Measurements from ENCODE around the gene DENND1C.
"Not testable (repeated sequence)": the region's sequence is repeated elsewhere in the genome, so short reads cannot be mapped to it uniquely, and the experiment has no call there.

The DENND1C gene

DNA sequence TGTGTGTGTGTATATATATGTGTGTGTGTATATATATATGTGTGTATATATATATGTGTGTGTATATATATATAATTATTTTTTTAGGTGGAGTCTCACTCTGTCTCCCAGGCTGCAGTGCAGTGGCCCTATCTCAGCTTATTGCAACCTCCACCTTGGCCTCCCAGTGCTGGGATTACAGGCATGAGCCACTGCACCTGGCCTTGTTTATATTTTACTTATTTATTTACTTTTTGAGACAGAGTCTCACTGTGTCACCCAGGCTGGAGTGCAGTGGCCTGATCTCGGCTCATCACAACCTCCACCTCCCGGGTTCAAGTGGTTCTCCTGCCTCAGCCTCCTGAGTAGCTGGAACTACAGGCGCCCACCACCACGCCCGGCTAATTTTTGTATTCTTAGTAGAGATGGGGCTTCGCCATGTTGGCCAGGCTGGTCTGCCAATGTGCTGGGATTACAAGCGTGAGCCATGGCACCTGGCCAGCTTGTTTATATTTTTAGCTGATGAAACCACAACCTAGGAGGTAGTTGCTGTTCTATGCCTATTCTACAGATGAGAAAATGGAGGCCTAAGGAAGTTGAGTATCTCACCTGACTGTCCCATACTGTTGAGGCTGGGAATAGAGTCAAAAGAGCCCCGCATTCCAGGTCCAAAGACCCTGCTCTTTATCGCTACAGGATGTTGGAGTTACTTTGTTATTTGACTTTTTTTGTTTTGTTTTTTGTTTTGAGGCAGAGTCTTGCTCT, 26.6 kb upstream of the DENND1C start:
- DNase-seq = not testable (repeated sequence)

DNA sequence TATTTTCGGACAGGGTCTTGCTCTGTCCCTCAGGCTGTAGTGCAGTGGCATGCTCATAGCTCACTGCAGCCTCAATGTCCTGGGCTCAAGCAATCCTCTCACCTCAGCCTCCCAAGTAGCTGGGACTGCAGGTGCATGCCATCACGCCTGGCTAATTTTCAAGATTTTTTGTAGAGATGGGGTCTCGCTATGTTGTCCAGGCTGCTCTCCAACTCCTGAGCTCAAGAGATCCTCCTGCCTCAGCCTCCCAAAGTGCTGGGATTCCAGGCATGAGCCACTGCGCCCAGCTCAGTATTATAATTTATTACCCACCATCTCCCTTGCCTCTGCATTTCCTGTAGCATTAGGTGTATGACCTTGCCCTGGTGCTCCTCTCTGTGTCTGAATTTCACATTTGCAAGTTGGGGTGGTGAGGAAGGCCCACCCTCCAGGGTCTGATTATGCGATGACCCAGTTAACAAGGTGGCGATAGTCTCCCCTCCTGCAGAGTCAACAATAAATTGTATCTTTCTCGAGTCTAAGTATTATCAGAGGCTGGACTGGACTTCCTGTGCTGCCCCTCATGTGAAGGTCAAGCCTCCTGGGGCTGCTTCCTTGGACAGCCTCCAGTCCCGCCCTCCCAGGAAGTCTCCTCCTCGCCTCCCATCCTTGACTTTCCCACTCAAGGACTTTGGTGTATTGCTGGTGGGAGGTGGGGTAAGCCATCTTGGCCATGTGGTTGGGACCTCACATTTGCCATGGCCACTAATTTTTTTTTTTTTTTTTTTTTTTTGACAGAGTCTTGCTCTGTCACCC, 22.0 kb upstream of the DENND1C start:
- DNase-seq = no peak

DNA sequence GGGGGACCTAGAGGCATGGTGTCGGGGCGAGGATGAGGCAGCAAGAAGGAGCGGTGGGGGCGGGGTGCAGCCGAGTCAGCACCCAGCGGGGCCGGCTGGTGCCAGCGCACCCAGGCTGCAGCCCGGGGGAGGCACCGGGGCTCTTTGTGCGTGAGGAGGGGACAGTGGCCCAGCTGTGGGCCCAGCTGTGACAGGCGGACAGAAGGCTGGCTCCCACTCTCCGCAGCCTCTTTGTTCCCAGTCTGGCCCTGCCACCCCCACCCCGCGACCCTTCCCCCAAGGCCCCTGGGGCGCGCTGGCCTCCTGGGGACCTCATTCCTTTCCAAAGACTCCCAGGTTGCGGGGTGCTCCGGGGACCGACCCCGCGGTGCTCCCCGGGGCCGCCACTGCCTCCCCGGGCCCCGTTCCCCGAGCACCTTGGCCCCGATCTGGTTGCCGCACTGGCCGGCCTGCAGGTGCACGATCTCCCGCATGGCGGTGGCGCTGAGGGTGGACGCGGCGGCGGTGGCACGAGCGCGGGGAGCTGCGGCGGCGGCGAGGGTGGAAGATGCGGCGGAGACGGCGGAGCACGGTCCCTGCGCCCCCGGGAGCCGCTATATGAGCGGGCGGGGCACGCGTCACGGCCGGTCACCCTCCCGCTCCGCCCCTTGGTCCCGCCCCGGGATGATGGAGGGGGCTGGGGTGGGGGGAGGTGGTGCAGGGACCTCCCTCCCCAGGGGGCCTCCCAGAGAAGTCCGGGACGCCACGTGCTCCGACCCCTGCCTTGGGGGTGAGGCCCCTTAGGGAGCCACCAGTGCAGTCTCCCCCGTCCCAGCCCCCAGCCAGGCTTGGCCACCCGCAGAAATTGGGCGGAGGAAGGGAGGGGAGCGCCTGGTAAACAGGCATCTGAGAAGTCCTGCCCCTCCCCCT, 20.4 kb upstream of the DENND1C start, which contains the start of gene TUBB4A:
Gene TUBB4A, minus strand, starts transcription at position 570 of the 909 bp plus-strand sequence. Its CDS starts 97 bp downstream, at position 473.
- peak; percentile 52 to 62 for DNase-seq

DNA sequence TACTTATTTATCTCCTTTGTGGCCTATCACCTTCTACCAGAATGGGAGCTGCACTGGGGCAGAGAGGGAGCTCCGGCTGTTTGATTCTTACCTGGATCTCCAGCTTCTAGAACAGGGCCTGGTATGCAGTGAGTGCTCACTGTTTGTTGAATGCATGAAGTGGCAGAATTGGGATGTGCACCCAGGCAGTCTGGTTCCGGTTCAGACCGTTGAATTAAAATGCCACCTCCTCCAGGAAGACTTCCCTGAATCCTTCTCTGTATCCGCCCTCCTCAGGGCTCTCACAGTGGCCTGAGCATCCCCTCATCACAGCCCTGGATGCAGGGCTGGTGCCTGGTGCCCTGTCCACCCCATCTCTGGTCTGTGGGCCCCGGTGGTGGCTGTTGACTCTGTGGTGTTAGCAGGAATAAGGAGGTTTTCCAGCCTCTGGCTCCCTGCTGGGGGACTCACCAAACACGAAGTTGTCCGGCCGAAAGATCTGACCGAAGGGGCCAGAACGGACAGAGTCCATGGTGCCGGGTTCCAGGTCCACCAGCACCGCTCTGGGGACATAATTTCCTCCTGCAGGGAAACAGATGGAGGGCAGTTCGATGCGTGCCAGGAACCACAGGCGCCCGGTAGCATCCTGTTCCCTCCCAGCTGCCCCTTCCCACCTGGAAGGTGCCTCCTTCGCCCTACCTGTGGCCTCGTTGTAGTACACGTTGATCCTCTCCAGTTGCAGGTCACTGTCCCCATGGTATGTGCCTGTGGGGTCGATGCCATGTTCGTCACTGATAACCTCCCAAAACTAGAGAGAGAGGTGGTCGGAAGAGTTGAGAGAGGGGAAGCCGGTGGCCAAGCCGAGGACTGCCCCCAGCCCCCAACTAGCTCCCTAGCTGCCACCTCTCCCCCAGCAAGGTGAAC, 19.5 kb upstream of the DENND1C start:
- no peak for DNase-seq

DNA sequence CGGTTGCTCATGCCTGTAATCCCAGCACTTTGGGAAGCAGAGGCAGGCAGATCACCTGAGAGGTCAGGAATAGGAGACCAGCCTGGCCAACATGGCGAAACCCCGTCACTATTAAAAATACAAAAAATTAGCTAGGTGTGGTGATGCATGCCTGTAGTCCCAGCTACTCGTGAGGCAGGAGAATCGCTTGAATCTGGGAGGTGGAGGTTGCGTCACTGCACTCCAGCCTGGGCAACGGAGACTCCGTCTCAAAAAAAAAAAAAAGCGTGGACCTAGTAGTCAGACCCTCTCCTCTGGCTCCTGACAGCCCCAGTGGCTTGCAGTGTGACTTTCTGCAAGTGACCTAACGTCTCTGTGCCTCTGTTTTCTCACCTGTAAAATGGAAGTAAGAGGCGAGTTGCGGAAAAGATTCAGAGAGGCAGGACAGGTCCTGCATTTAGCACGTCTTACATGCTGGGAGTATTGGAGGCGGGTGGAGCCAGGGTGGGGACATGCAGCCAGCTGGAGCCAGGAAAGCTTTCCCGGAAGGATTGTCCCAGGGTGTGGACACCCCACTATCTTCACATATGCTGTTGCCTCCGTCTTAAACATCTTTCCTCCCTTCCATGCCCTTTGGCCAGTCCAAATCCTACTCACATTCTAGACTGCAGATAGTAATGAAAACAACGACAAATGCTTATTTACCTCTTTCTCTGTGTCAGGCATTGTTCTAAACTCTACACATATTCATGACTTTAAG, 17.6 kb upstream of the DENND1C start:
- DNase-seq = no peak

DNA sequence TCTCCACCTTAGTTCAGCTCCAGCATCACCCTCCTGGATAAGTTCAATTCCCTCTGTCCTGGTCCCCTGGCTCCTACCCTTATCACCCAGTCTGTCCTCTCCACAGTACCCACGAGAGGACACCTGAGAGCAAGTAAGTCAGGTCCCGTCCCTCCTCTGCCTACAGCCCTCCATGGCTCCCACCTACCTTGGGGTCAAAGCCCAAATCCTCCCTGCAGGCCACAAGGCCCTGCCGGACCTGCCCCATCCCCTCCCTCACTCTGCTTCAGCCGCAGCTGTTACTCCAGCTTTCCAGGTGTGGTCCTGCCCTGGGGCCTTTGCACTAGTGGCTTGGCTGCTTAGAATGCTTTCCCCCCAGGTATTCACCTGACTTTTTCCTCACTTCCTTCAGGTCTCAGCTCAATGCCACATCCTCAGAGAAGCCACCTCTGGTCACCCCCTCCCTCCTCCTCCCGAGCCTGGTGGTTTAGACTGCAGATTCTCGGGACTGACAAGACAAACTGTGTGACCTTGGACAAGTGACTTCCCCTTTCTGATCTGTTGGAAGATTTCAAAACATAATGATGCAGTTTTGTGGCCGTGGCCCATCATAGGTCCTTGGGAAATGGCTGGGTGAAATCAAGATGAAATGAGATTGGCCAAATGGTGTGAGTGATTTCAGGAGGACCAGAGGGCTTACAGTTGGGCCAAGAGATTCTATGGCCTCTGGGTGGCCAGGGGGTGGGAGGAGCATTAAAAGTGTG, 16.9 kb upstream of the DENND1C start:
- DNase-seq = no peak

DNA sequence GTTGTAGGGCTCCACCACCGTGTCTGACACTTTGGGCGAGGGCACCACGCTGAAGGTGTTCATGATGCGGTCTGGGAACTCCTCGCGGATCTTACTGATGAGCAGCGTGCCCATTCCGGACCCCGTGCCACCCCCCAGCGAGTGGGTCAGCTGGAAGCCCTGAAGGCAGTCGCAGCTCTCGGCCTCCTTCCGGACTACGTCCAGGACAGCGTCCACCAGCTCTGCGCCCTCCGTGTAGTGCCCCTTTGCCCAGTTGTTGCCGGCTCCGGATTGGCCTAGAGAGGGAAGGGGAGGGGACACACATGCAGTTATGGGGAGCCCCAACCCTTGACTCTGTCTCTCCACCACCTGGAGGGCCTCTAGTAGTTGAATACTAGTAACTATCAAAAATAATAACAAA, 14.4 kb upstream of the DENND1C start:
- DNase-seq = no peak

DNA sequence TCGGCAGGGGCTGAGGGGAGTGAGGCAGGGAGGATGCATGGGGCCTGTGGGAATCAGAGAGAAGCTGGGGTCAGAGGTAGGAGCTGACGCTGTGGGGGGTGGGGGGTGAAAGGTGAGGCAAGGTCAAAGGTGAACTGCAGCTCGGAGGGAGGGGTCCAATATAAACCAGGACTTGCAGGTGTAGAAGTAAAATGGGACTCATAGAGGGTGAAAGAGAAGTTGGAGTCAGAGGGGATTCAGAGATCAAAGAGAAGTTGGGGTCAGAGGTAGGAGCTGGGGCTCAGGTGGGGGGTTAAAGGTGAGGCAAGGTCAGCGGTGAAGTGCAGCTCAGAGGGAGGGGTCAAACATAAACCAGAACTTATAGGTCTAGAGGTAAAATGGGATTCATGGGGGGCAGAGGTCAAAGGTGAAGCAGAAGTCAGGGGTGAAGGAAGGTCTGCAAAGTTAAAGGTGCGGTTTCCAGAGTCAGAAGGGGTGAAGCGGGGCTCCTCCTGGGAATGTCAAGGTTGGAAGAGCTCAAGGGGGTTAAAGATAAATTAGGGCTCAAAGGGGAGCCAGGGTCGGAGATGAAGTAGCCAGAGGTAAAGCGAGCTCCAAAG, 12.9 kb upstream of the DENND1C start:
- DNase-seq = no peak

DNA sequence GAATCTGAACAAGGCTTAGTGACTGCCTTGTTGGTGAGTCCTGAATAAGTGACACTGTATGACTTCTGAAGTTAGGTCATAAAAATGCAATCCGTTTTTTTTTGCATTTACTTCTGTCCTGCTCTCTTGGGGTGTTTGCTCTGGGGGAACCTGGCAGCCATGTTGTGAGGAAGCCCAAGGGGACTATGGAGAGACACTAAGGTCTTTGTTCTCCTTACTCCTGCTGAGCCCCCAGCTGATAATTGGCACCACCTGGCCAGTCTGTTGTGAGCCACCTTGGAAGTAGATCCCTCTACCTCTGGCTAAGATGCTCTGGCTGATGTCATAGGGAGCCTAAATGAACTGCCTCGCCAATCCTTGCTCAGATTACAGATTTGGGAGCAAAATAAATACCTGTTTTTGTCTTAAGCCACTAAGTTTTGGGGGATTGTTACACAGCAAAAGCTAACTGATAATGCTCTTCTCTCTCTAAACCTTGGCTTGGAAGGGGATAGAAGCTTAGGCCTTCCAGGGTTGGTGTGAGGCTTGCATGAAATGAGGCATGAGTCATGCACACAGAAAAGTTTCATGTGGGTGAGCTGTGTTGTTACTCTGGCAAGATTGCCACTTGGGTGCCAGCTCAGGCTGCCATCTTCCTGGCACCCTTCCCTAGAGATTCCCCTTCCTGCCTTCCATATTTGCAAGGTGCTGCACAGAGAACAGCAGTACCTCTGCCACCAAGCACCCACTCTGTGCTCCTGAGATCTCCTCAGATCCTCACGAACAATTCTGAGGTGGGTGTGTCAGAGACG, 10.4 kb upstream of the DENND1C start:
- no peak for DNase-seq

DNA sequence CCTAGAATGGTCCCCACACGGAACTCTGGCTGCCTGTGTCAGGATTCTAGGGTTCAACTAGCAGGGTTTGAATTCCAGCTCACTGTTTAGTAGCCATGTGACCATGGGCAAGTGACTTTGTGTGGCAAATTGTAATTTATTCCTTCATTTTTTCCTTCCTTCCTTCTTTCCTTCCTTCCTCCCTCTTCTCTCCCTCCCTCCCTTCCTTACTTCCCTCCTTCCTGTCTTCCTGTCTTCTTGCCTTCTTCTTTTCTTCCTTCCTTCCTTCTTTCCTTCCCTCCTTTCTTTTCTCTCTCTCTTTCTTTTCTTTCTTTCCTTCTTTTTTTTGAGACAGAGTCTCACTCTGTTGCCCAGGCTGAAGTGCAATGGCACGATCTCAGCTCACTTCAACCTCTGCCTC, 8.5 kb upstream of the DENND1C start:
- no peak for DNase-seq

DNA sequence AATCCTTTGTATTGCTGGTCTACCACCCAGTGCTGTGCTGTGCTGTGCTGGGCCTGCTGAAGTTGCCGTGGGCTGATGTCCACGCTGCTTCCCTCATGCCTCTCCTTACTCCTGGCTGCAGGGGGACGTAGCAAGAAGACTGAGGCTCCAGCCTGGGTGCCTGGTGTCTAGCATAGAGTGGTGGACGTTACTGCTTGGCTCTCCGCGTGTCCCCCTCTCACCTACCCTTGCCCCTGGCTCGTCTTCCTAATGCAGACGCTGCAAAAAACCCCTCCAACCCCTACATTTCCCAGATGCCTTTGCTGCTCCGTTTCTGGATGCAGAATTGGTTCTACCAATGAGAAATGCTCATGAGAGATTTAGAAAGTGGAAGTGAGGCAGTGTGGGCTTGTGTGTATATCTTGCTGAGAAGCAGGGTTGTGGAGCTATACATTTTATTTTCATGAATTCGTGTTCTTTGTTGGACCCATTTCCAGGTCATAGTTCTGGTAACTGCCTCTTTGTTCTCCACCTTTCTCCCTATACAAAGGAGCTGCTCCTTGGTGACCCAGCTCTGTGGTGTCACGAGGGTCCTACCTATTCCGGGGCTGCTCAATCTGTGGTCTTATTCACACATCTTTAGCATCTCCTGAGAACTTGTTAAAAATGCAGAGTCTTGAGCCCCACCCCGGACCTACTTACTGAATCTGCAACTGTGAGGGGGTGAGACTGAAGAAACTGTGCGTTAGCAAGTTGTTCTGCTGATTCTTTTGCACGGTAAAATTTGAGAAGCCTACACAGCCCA, 7.9 kb upstream of the DENND1C start:
- peak in 1 of 2 experiments; percentile 35 for DNase-seq

DNA sequence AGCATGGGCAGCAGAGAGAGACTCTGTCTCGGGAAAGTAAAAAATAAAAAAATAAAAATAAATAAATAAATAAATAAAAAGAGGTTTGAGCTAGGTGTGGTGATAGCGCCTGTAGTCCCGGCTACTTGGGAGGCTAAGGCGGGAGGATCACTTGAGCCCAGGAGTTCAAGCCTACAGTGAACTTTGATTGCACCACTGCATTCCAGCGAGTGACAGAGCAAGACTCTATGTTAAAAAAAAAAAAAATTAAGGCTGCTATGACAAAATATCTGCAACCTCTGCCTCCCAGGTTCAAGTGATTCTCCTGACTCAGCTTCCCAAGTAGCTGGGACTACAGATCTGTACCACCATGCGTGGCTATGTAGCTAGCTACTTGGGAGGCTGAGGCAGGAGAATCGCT, 3.2 kb upstream of the DENND1C start:
- no peak for DNase-seq

DNA sequence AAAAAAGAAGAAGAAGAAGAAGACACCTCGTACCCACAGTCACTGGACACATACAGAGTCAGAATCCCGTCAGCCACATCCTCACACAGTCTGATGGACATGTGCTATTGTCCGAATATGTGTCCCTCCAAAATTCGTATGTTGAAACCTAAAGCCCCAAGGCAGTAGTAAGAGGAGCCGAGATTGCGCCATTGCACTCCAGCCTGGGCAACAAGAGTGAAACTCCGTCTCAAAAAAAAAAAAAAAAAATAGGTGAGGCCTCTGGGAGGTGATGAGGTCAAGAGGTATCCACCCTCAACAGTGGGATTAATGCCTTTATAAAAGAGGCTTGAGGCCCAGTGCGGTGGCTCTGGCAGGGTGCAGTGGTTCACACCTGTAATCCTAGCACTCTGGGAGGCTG, 2.6 kb upstream of the DENND1C start:
- no peak for DNase-seq

DNA sequence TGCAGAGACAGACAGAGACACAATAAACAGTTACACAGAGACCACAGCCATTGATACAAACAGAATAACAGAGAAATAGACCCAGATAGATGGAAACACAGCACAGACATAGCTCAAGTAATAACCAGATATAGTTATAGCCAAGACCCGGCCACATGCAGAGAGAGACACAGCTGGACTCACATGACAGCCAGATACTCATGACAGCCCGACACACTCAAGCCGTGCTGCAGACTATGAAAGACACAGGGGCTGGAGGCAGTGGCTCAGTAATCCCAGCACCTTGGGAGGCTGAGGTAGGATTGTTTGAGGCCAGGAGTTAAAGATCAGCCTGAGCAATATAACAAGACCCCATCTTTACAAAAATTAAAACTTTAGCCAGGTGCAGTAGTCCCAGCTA, 1.6 kb upstream of the DENND1C start:
- DNase-seq = no peak

DNA sequence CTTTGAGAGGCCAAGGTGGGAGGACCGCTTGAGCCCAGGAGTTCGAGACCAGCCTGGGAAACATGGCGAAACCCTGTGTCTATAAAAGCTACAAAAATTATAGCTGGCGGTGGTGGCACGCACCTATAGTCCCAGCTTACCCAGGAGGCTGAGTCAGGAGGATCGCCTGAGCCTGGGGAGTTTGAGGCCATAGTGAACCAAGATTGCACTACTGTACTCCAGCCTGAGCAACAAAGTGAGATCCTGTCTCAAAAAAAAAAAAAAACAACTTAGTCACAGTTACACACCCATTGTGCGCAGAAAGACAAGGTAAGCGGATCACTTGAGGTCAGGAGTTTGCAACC, 728 bp upstream of the DENND1C start:
- DNase-seq = no peak

DNA sequence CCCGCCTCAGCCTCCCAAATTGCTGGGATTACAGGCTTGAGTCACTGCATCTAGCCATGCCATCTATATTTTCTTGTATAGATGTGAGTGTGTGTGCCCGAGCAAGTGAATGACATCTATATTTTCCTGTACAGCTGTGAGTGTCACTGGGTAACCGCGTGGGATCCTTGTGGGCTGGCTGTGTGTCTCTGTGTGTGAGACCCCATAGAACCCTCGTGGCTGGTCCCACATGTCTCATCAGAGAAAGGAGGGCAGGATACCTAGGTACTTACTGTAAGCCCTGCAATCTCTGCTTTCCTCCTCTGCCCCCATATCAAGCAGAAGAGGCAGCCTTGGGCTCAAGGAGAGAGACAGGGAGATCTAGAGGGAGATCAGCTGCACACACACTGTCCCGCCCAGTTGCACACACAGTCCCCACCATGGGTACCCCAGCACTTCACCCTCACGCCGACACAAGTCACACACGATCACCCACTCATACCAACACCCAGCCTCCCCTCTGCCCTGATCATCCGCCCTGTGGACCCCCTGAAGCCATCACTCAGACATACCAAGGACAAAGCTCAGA, 655 bp downstream of the DENND1C start:
- peak; percentile 31 to 39 for DNase-seq

DNA sequence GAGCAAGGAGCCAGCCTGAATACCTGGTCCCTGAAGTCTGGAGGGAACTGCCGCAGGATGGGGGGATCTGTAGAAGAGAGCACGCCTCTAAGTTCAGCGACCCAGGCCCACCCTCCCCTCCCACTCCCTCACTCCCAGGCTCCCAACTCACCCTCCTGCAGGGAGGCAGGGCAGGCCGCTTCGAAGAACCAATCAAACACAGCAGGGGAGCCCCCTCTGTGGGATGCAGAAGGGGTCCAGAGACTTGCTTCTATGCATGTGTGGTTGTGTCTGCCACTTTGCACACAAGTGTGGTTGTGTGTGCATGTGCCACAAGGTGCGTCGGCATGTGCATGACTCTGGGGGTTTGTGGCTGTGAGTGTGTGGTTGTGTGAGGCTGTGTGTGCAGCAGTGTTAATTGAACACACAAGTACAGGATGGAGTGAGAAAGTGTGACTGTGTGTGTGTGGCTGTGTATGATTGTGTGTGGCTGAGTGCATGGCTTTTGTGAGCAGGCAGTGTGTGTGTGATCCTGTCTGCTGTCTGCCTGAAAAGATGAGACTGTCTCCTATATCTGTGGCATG, 1.7 kb downstream of the DENND1C start:
- no peak for DNase-seq

DNA sequence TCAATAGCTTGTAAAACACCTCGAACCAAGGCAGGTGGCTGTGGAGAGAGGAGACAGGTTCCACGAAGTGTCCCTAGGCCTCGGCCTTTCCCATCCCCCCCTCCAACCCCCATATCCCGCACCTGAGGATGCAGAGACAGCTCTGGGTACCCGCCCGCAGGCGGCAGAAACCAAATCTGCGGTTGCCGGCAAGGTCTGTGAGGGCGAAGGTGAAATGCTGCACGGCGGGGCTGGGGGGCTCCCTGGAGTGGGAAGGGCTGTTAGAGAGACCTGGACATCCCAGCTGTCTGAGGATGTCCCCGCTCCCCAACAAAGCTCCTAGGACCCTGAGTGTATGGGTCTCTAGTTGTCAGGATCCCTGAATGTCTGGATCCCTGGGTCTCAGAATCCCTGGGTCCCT, 2.8 kb downstream of the DENND1C start:
- no peak for DNase-seq

All from activated CD4-positive, alpha-beta T cell treated with anti-CD3 and anti-CD28 coated beads, Interleukin-2, amount 50 U/mL, for 48 hours (primary cell).